Left ventricle myocardium inferior (tissue), 1 donor: Measurements from ENCODE around the gene NRG3. TPM values are rescaled to one million over a fixed set of nuclear protein-coding genes. Genes with fewer than 3 reads are reported as not detected.

Experiments used
- DNase-seq: peaks from one replicate; pipeline ENCODE4 v3.0.0-alpha.2; 2020
- H3K27ac ChIP-seq: fragments of 200-600 bp; replicated peaks from 2 replicates; pipeline ENCODE4 v1.8.0; 2021
- H3K27me3 ChIP-seq: fragments of 200-600 bp; 2 replicates; pipeline ENCODE4 v1.8.0; 2021; ENCODE audit warnings: low read depth
- H3K36me3 ChIP-seq: fragments of 200-600 bp; 2 replicates; pipeline ENCODE4 v1.8.0; 2021
- H3K4me1 ChIP-seq: fragments of 200-600 bp; 2 replicates; pipeline ENCODE4 v1.8.0; 2021
- H3K4me3 ChIP-seq: fragments of 200-600 bp; 2 replicates; pipeline ENCODE4 v1.8.0; 2021; ENCODE audit warnings: mild to moderate bottlenecking, moderate library complexity
- H3K9me3 ChIP-seq: fragments of 200-600 bp; replicated peaks from 2 replicates; pipeline ENCODE4 v1.8.0; 2021
- intact Hi-C: fragments of 100-400 bp; cut with micrococcal nuclease; formaldehyde crosslinking; loops from one replicate; pipeline ENCODE4 v1.11.0; 2022
- total RNA-seq: library from RNA; stranded (reverse); fragmentation: NEBNext Ultra II Directional; extraction: Animal tissue kit (Norgen Biotek cat#: 25700); gene quantifications from one replicate; pipeline ENCODE4 v1.2.1, GENCODE V29; 2021
- TF ChIP-seq, protein P1 (sequence below): fragments of 200-600 bp; IDR thresholded peaks from 2 replicates; pipeline ENCODE4 v1.8.0; 2021; ENCODE audit warnings: antibody characterized with exemption, mild to moderate bottlenecking, borderline replicate concordance
- donor health status: DM: no; HTN: yes; CAD: no; lungs with severe emphysema.

The NRG3 gene
- total RNA-seq, 1 donor from 2014 or later = 0.11 TPM

- no peak for DNase-seq
- no peaks in the 10 kb centered on the region for H3K36me3 ChIP-seq
- H3K27me3 ChIP-seq = no peaks in the 10 kb centered on the region
- intact Hi-C loops = no loop called here
- TF ChIP-seq, protein P1, sequence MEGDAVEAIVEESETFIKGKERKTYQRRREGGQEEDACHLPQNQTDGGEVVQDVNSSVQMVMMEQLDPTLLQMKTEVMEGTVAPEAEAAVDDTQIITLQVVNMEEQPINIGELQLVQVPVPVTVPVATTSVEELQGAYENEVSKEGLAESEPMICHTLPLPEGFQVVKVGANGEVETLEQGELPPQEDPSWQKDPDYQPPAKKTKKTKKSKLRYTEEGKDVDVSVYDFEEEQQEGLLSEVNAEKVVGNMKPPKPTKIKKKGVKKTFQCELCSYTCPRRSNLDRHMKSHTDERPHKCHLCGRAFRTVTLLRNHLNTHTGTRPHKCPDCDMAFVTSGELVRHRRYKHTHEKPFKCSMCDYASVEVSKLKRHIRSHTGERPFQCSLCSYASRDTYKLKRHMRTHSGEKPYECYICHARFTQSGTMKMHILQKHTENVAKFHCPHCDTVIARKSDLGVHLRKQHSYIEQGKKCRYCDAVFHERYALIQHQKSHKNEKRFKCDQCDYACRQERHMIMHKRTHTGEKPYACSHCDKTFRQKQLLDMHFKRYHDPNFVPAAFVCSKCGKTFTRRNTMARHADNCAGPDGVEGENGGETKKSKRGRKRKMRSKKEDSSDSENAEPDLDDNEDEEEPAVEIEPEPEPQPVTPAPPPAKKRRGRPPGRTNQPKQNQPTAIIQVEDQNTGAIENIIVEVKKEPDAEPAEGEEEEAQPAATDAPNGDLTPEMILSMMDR = no peak
- peaks cover 18% of the 10 kb centered on the region for H3K9me3 ChIP-seq
- no peaks in the 10 kb centered on the region for H3K4me1 ChIP-seq
- H3K27ac ChIP-seq = no peak overlapping the region
- H3K4me3 ChIP-seq = no peak overlapping the region
Measured at GRCh38 chr10:82294874-82295378, 419.9 kb downstream of the NRG3 start.

GRCh38 chr10:82308641-82309040 is 433.6 kb downstream of the NRG3 start:
- Histone ChIP-seq H3K4me1 (no peaks in the 10 kb centered on the region), H3K4me3 (no peak overlapping the region), H3K27ac (no peak overlapping the region), H3K27me3 (no peaks in the 10 kb centered on the region), H3K36me3 (no peaks in the 10 kb centered on the region), H3K9me3 (no peaks in the 10 kb centered on the region)
- no peak for DNase-seq
- intact Hi-C loops = no loop called here
- TF ChIP-seq, protein P1 = no peak

- intact Hi-C loops = no loop called here
- H3K4me3 ChIP-seq = no peak overlapping the region
- H3K27me3 ChIP-seq = no peaks in the 10 kb centered on the region
- no peak overlapping the region for H3K27ac ChIP-seq
- TF ChIP-seq, protein P1 = no peak
- DNase-seq = no peak
- no peaks in the 10 kb centered on the region for H3K36me3 ChIP-seq
- no peaks in the 10 kb centered on the region for H3K4me1 ChIP-seq
- H3K9me3 ChIP-seq = no peaks in the 10 kb centered on the region
Measured at GRCh38 chr10:82310839-82311238, 435.8 kb downstream of the NRG3 start.

DNA sequence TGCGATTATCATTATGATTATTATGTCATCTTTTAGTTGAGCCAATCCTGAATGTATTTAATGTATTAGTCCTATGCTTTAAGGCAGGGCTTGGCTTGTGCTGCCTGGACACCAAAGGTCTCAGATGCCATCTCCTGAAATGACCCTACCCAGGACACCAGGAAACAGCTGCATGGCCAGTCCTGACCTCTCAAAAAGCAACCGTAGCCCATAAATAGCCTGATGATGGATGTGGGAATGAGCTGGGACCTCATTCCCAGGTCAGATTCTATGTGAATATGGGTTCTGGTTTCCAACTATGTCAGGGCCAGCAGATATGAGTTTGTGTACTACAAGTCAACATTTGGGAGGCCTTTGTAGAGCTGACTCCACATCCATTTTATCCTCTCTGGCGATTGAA is 438.4 kb downstream of the NRG3 start:
- H3K4me1 ChIP-seq = no peaks in the 10 kb centered on the region
- no peak for DNase-seq
- TF ChIP-seq, protein P1 = no peak
- H3K4me3 ChIP-seq = no peak overlapping the region
- no peaks in the 10 kb centered on the region for H3K9me3 ChIP-seq
- H3K36me3 ChIP-seq = no peaks in the 10 kb centered on the region
- intact Hi-C loops = no loop called here
- H3K27ac ChIP-seq = no peak overlapping the region
- no peaks in the 10 kb centered on the region for H3K27me3 ChIP-seq

DNA sequence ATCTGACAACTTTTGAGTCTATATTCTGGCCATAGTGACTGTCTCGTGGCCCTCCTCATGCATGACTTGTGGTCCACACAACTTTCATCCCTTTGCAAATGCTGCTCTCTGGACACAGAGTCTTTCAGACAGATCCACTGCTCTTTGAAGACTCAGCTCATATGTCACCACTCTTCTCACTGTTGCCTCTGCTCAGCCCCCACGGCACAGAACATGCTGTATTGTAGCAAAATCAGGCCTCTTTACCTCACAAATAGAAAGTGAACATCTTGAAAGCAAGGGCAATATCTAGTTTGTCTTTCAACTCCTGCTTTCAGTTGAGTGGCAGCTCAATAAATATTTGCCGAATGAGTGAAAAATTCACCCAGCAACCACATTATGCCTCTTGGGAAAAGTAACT is 443.5 kb downstream of the NRG3 start:
- intact Hi-C loops = no loop called here
- Histone ChIP-seq H3K4me1 (no peaks in the 10 kb centered on the region), H3K36me3 (no peaks in the 10 kb centered on the region), H3K4me3 (no peak overlapping the region), H3K27ac (no peak overlapping the region), H3K9me3 (no peaks in the 10 kb centered on the region), H3K27me3 (no peaks in the 10 kb centered on the region)
- no peak for DNase-seq
- TF ChIP-seq, protein P1 = no peak
